Psoas muscle (tissue), 8 donors: ENCODE data around the gene CFAP221. TPM values are rescaled to one million over a fixed set of nuclear protein-coding genes. Genes with fewer than 3 reads are reported as not detected.

Source experiments
- ATAC-seq, 4 donors: fragments of 200-7000 bp; cut with Tn5 transposase; one replicate each; pipeline ENCODE4 v1.9.1; 2020; ENCODE audit warnings: moderate library complexity in 3 of 4, mild to moderate bottlenecking in 2 of 4
- DNase-seq, 2 donors: peaks; one replicate each; pipeline ENCODE4 v3.0.0-alpha.2; 2020
- H3K27ac ChIP-seq: fragments of 200-600 bp; one replicate; pipeline ENCODE4 v1.8.0; 2022
- H3K27me3 ChIP-seq, 3 donors: fragments of 200-600 bp in 1 of 3; one replicate each; pipeline versions ENCODE4 v1.6.1 to v1.8.0; 2013 to 2022; ENCODE audit warnings: low read length in 2 of 3, mild to moderate bottlenecking in 2 of 3, moderate library complexity in 1 of 3; ENCODE audit not compliant: insufficient read depth in 3 of 3
- H3K36me3 ChIP-seq, 2 donors: fragments of 200-600 bp in 1 of 2; one replicate each; pipeline versions ENCODE4 v1.6.1 to v1.8.0; 2013 to 2022; ENCODE audit warnings: low read depth in 1 of 2, mild to moderate bottlenecking in 1 of 2, moderate library complexity in 1 of 2; ENCODE audit not compliant: insufficient read depth in 1 of 2
- H3K4me1 ChIP-seq: fragments of 200-600 bp; one replicate; pipeline ENCODE4 v1.8.0; 2022
- H3K4me3 ChIP-seq: fragments of 200-600 bp; one replicate; pipeline ENCODE4 v1.8.0; 2022; ENCODE audit warnings: mild to moderate bottlenecking
- H3K9me3 ChIP-seq: fragments of 200-600 bp; one replicate; pipeline ENCODE4 v1.8.0; 2022
- CTCF ChIP-seq: fragments of 200-600 bp; IDR thresholded peaks from one replicate; pipeline ENCODE4 v1.8.0; 2022; ENCODE audit warnings: antibody characterized with exemption
- WGBS, 3 donors: extraction: QIAGEN DNeasy Blood & Tissue Kit; methylation state at CpG; one replicate each; pipeline versions ENCODE4 v1.1.6 to v1.1.7; 2013; 5-methylcytosine and 5-hydroxymethylcytosine counted together
- intact Hi-C, 2 donors: fragments of 100-400 bp; cut with DNase I; formaldehyde crosslinking; loops; one replicate each; pipeline versions ENCODE4 v1.11.0 to v1.14.2; 2022
- polyA plus RNA-seq, 3 donors: library from polyadenylated mRNA; stranded (reverse); fragments of 200-250 nt; gene quantifications; one replicate each; pipeline ENCODE4 v1.2.3, GENCODE V29; 2013
- total RNA-seq, 4 donors: library from RNA; stranded (reverse); fragmentation: NEBNext Ultra II Directional in 2 of 4; extraction: Animal tissue kit (Norgen Biotek cat#: 25700) in 2 of 4; gene quantifications; one replicate each; pipeline versions ENCODE4 v1.2.1 to v1.2.4, GENCODE V29; 2021 to 2023
- donor health status: healthy with polysubstance abuse.
- donor health status: DM: no; HTN: no; CAD: no; lungs with moderate emphysema.
- donor health status: Bipolar disorder and iron deficiency.
- donor health status: healthy.
- donor health status: DM: yes; HTN: yes; CAD: no.
- donor health status: DM: no; HTN: no; CAD: no.
- donor health status: DM: no; HTN: no; CAD: no.
- donor health status: DM: yes; HTN: yes; CAD: no.

Gene CFAP221
- total and polyA plus RNA-seq, 7 donors, result 0.36 to 0.88 TPM; not detected in 5

- Histone ChIP-seq H3K4me1 (peaks cover 21% of the 10 kb centered on the region), H3K36me3 (no peaks in the 10 kb centered on the region), H3K27ac (peak overlapping the region; percentile 66), H3K9me3 (no peaks in the 10 kb centered on the region), H3K27me3 (no peaks in the 10 kb centered on the region), H3K4me3 (no peak overlapping the region)
- ATAC-seq (peak in 2 of 4 donors; percentile 12 to 17), DNase-seq (no peak)
- intact Hi-C loops, result no loop called here
- no peak for TF ChIP-seq CTCF
- 54 to 76% (median 58%) methylated on average over 2 of the region's 2 CpGs for WGBS, 3 donors
Measured at GRCh38 chr2:119548516-119549120, 4.4 kb downstream of the CFAP221 start.

- no peaks in the 10 kb centered on the region for H3K27me3 ChIP-seq
- H3K9me3 ChIP-seq, result no peaks in the 10 kb centered on the region
- peaks cover 18% of the 10 kb centered on the region for H3K4me1 ChIP-seq
- peak overlapping the region; percentile 66 for H3K27ac ChIP-seq
- WGBS, 3 donors, result 26 to 45% (median 29%) methylated on average over 1 of the region's 1 CpG
- no peaks in the 10 kb centered on the region for H3K36me3 ChIP-seq
- no peak for DNase-seq
- TF ChIP-seq CTCF, result no peak
- intact Hi-C loops, result no loop called here
- H3K4me3 ChIP-seq, result no peak overlapping the region
- peak; percentile 88 to 95 (median 92) for ATAC-seq
Measured at GRCh38 chr2:119549241-119549640, 5.0 kb downstream of the CFAP221 start.

GRCh38 chr2:119550346-119550745, 6.1 kb downstream of the CFAP221 start:
- ATAC-seq (no peak), DNase-seq (no peak)
- Histone ChIP-seq H3K4me1 (peaks cover 18% of the 10 kb centered on the region), H3K27ac (no peak overlapping the region), H3K36me3 (no peaks in the 10 kb centered on the region), H3K9me3 (no peaks in the 10 kb centered on the region), H3K4me3 (no peak overlapping the region), H3K27me3 (no peaks in the 10 kb centered on the region)
- WGBS, 3 donors, result 86 to 95% (median 94%) methylated on average over 2 of the region's 2 CpGs
- no peak for TF ChIP-seq CTCF
- intact Hi-C loops, result no loop called here

- DNase-seq (no peak), ATAC-seq (no peak)
- Histone ChIP-seq H3K9me3 (no peaks in the 10 kb centered on the region), H3K36me3 (no peaks in the 10 kb centered on the region), H3K4me1 (peaks cover 18% of the 10 kb centered on the region), H3K4me3 (no peak overlapping the region), H3K27ac (no peak overlapping the region), H3K27me3 (no peaks in the 10 kb centered on the region)
- 89 to 97% (median 90%) methylated on average over 1 of the region's 1 CpG for WGBS, 3 donors
- TF ChIP-seq CTCF, result no peak
- intact Hi-C loops, result no loop called here
Measured at GRCh38 chr2:119550856-119551255, 6.6 kb downstream of the CFAP221 start.

GRCh38 chr2:119552902-119553301, 8.7 kb downstream of the CFAP221 start:
- no peak for TF ChIP-seq CTCF
- WGBS, 3 donors, result 84 to 88% (median 85%) methylated on average over 3 of the region's 3 CpGs
- H3K9me3 ChIP-seq, result no peaks in the 10 kb centered on the region
- intact Hi-C loops, result no loop called here
- ATAC-seq (no peak), DNase-seq (no peak)
- peaks cover 18% of the 10 kb centered on the region for H3K4me1 ChIP-seq
- H3K27ac ChIP-seq, result no peak overlapping the region
- no peaks in the 10 kb centered on the region for H3K36me3 ChIP-seq
- H3K27me3 ChIP-seq, result no peaks in the 10 kb centered on the region
- no peak overlapping the region for H3K4me3 ChIP-seq
